SU-DHL-6 (cell line): Measurements from ENCODE around the gene MYH6.

Source experiments
- H2AFZ ChIP-seq: fragments of 200-600 bp; sonication (generic); 2 replicates; pipeline ENCODE4 v1.6.1; 2014; ENCODE audit warnings: low read depth, mild to moderate bottlenecking, moderate library complexity, mixed read lengths, antibody characterized with exemption, low read length; ENCODE audit not compliant: severe bottlenecking
- H3F3A ChIP-seq: fragments of 200-600 bp; shearing (Covaris generic); 2 replicates; pipeline ENCODE4 v1.6.0; 2016; ENCODE audit warnings: antibody characterized with exemption, mild to moderate bottlenecking; ENCODE audit not compliant: insufficient read depth
- H3K27ac ChIP-seq: fragments of 200-600 bp; sonication (generic); 2 replicates; pipeline ENCODE4 v1.5.1; 2016; ENCODE audit warnings: low read depth, mild to moderate bottlenecking, low read length, moderate library complexity, mixed read lengths
- H3K27me3 ChIP-seq: fragments of 200-600 bp; sonication (generic), shearing (Covaris generic); 2 replicates; pipeline ENCODE4 v1.6.0; 2014; ENCODE audit warnings: mild to moderate bottlenecking, low read length
- H3K36me3 ChIP-seq: fragments of 200-600 bp; sonication (generic); 2 replicates; pipeline ENCODE4 v1.6.1; 2014; ENCODE audit warnings: mild to moderate bottlenecking, low read length, mixed read lengths
- H3K4me2 ChIP-seq: fragments of 300-600, 200-600 bp; shearing (Covaris generic), sonication (generic); 2 replicates; pipeline ENCODE4 v1.6.0; 2014; ENCODE audit warnings: low read length, low read depth, mild to moderate bottlenecking; ENCODE audit not compliant: poor library complexity, severe bottlenecking
- H3K4me3 ChIP-seq: fragments of 200-600 bp; sonication (generic); 2 replicates; pipeline ENCODE4 v1.5.1; 2014; ENCODE audit warnings: antibody characterized with exemption, low read length, mild to moderate bottlenecking, mixed read lengths; ENCODE audit not compliant: insufficient read depth, poor library complexity, severe bottlenecking
- H3K79me2 ChIP-seq: fragments of 200-600 bp; sonication (generic); 2 replicates; pipeline ENCODE4 v1.6.1; 2014; ENCODE audit warnings: mild to moderate bottlenecking, low read length, moderate library complexity; ENCODE audit not compliant: insufficient read depth
- H3K9ac ChIP-seq: fragments of 200-600 bp; sonication (generic); 2 replicates; pipeline ENCODE4 v1.7.0; 2014; ENCODE audit warnings: mild to moderate bottlenecking, low read length
- H3K9me2 ChIP-seq: fragments of 200-600 bp; sonication (generic); replicated peaks from 2 replicates; pipeline ENCODE4 v1.6.1; 2014; ENCODE audit warnings: low read length; ENCODE audit not compliant: insufficient read depth
- H3K9me3 ChIP-seq: fragments of 200-600 bp; sonication (generic); 2 replicates; pipeline ENCODE4 v1.6.1; 2014; ENCODE audit warnings: low read length, mixed read lengths; ENCODE audit not compliant: insufficient read depth
- H4K20me1 ChIP-seq: fragments of 200-600 bp; sonication (generic); 2 replicates; pipeline ENCODE4 v1.6.1; 2014; ENCODE audit warnings: low read depth, mild to moderate bottlenecking, antibody characterized with exemption, low read length, moderate library complexity, mixed read lengths
- CTCF ChIP-seq: fragments of 200-600 bp; sonication (generic); IDR thresholded peaks from one replicate; pipeline ENCODE4 v1.5.1; 2017; ENCODE audit warnings: antibody characterized with exemption, mild to moderate bottlenecking, low read length, moderate library complexity; ENCODE audit not compliant: insufficient read depth, poor library complexity, severe bottlenecking
- EZH2phosphoT487 ChIP-seq: fragments of 200-600 bp; sonication (generic), shearing (Covaris generic); conservative IDR thresholded peaks from 2 replicates; pipeline ENCODE4 v1.6.1; 2018; ENCODE audit warnings: mild to moderate bottlenecking, antibody characterized with exemption, low read length, moderate library complexity, mixed read lengths

Gene MYH6

GRCh38 chr14:23359722-23360447 is 48.2 kb downstream of the MYH6 start:
- Histone ChIP-seq H4K20me1 (no peaks in the 10 kb centered on the region), H3K9me2 (no peaks in the 10 kb centered on the region), H3K9me3 (no peaks in the 10 kb centered on the region), H3K79me2 (no peaks in the 10 kb centered on the region), H3K4me3 (no peak overlapping the region), H3K9ac (no peak overlapping the region), H3K27ac (no peak overlapping the region), H3K4me2 (no peak overlapping the region), H3F3A (no peaks in the 10 kb centered on the region), H2AFZ (no peak overlapping the region), H3K36me3 (no peaks in the 10 kb centered on the region), H3K27me3 (no peaks in the 10 kb centered on the region)
- TF ChIP-seq CTCF (no peak), EZH2phosphoT487 (no peak)

GRCh38 chr14:23359167-23359626 is 48.9 kb downstream of the MYH6 start:
- H3K27ac ChIP-seq = no peak overlapping the region
- no peak overlapping the region for H2AFZ ChIP-seq

GRCh38 chr14:23358553-23359166 is 49.4 kb downstream of the MYH6 start:
- no peak overlapping the region for H3K9ac ChIP-seq
- no peak overlapping the region for H3K4me2 ChIP-seq
- TF ChIP-seq EZH2phosphoT487 = no peak
- no peak for TF ChIP-seq CTCF
- no peaks in the 10 kb centered on the region for H3K9me2 ChIP-seq
- no peak overlapping the region for H3K27ac ChIP-seq
- no peaks in the 10 kb centered on the region for H3K79me2 ChIP-seq
- H4K20me1 ChIP-seq = no peaks in the 10 kb centered on the region
- no peaks in the 10 kb centered on the region for H3K36me3 ChIP-seq
- no peaks in the 10 kb centered on the region for H3K9me3 ChIP-seq
- no peaks in the 10 kb centered on the region for H3F3A ChIP-seq
- H3K4me3 ChIP-seq = no peak overlapping the region
- no peaks in the 10 kb centered on the region for H3K27me3 ChIP-seq
- no peak overlapping the region for H2AFZ ChIP-seq

More at GRCh38 chr14:23359167-23359626, 48.9 kb downstream of the MYH6 start:
- TF ChIP-seq CTCF = no peak
- TF ChIP-seq EZH2phosphoT487 = no peak
- no peaks in the 10 kb centered on the region for H3K36me3 ChIP-seq
- no peak overlapping the region for H3K4me3 ChIP-seq
- no peak overlapping the region for H3K4me2 ChIP-seq
- no peaks in the 10 kb centered on the region for H3K27me3 ChIP-seq
- H3K9ac ChIP-seq = no peak overlapping the region
- no peaks in the 10 kb centered on the region for H3K9me2 ChIP-seq
- H3F3A ChIP-seq = no peaks in the 10 kb centered on the region
- no peaks in the 10 kb centered on the region for H3K9me3 ChIP-seq
- no peaks in the 10 kb centered on the region for H3K79me2 ChIP-seq
- H4K20me1 ChIP-seq = no peaks in the 10 kb centered on the region
